Liver (tissue), 9 donors: ENCODE measurements around the gene SPPL2C. TPM values are rescaled to one million over a fixed set of nuclear protein-coding genes. Genes with fewer than 3 reads are reported as not detected.

Experiments
- DNase-seq: peaks from one replicate; pipeline ENCODE4 v3.0.0-alpha.2; 2017; ENCODE audit warnings: low spot score
- H3K27ac ChIP-seq, 2 donors: one replicate each; pipeline ENCODE4 v1.7.0; 2013; ENCODE audit warnings: inconsistent platforms in 2 of 2, low read length in 2 of 2, control low read depth in 1 of 2, low read depth in 1 of 2, mild to moderate bottlenecking in 1 of 2
- H3K27me3 ChIP-seq, 4 donors: one replicate each; pipeline versions ENCODE4 v1.6.1 to v1.7.0; 2013; ENCODE audit warnings: low read length in 3 of 4, inconsistent platforms in 1 of 4, mild to moderate bottlenecking in 1 of 4, moderate library complexity in 1 of 4; ENCODE audit not compliant: control insufficient read depth in 4 of 4, insufficient read depth in 4 of 4
- H3K36me3 ChIP-seq, 4 donors: one replicate each; pipeline versions ENCODE4 v1.6.1 to v1.7.0; 2013; ENCODE audit warnings: low read length in 3 of 4, mild to moderate bottlenecking in 3 of 4, low read depth in 1 of 4, moderate library complexity in 1 of 4; ENCODE audit not compliant: control insufficient read depth in 4 of 4, insufficient read depth in 3 of 4
- H3K4me1 ChIP-seq, 4 donors: one replicate each; pipeline versions ENCODE4 v1.6.1 to v1.7.0; 2013; ENCODE audit warnings: low read length in 3 of 4, mild to moderate bottlenecking in 3 of 4, moderate library complexity in 1 of 4; ENCODE audit not compliant: control insufficient read depth in 4 of 4, insufficient read depth in 4 of 4
- H3K4me3 ChIP-seq, 3 donors: one replicate each; pipeline versions ENCODE4 v1.6.1 to v1.7.0; 2013; ENCODE audit warnings: low read length in 3 of 3, control low read depth in 1 of 3, low read depth in 1 of 3, mild to moderate bottlenecking in 1 of 3
- H3K9ac ChIP-seq, 2 donors: one replicate each; pipeline ENCODE4 v1.7.0; 2013; ENCODE audit warnings: low read length in 2 of 2, mild to moderate bottlenecking in 2 of 2, moderate library complexity in 2 of 2, control low read depth in 1 of 2, low read depth in 1 of 2
- H3K9me3 ChIP-seq, 4 donors: one replicate each; pipeline versions ENCODE4 v1.6.1 to v1.7.0; 2013; ENCODE audit warnings: low read length in 3 of 4; ENCODE audit not compliant: control insufficient read depth in 4 of 4
- ATF3 ChIP-seq: IDR thresholded peaks from 2 replicates; pipeline ENCODE4 v1.6.1; 2016; ENCODE audit warnings: antibody characterized with exemption
- CTCF ChIP-seq: fragments of 150-350 bp; IDR thresholded peaks from 2 replicates; pipeline ENCODE4 v1.5.1; 2017; ENCODE audit warnings: improper control_type of control experiment, low read depth, low read length; ENCODE audit not compliant: missing input control
- EGR1 ChIP-seq, 2 donors: IDR thresholded peaks; 2 replicates each; pipeline ENCODE4 v1.6.1; 2016 to 2018; ENCODE audit warnings: antibody characterized with exemption in 2 of 2, low read depth in 2 of 2
- FOXA1 ChIP-seq: IDR thresholded peaks from 2 replicates; pipeline ENCODE4 v1.6.1; 2016; ENCODE audit warnings: antibody characterized with exemption
- FOXA2 ChIP-seq: IDR thresholded peaks from 2 replicates; pipeline ENCODE4 v1.6.1; 2016; ENCODE audit warnings: antibody characterized with exemption
- GABPA ChIP-seq, 2 donors: IDR thresholded peaks in 1 of 2; conservative IDR thresholded peaks in 1 of 2; 2 replicates each; pipeline ENCODE4 v1.6.1; 2016; ENCODE audit warnings: antibody characterized with exemption in 2 of 2, mild to moderate bottlenecking in 1 of 2, moderate library complexity in 1 of 2
- HNF4A ChIP-seq, 2 donors: conservative IDR thresholded peaks; 2 replicates each; pipeline ENCODE4 v1.6.1; 2016; ENCODE audit warnings: antibody characterized with exemption in 2 of 2, mild to moderate bottlenecking in 2 of 2
- JUND ChIP-seq, 2 donors: IDR thresholded peaks; 2 replicates each; pipeline ENCODE4 v1.6.1; 2016; ENCODE audit warnings: antibody characterized with exemption in 2 of 2
- MAX ChIP-seq: IDR thresholded peaks from 2 replicates; pipeline ENCODE4 v1.6.1; 2016; ENCODE audit warnings: antibody characterized with exemption
- NR2F2 ChIP-seq: IDR thresholded peaks from 2 replicates; pipeline ENCODE4 v1.6.1; 2016; ENCODE audit warnings: antibody characterized with exemption
- RAD21 ChIP-seq, 2 donors: IDR thresholded peaks; 2 replicates each; pipeline ENCODE4 v1.6.1; 2016; ENCODE audit warnings: antibody characterized with exemption in 2 of 2, mild to moderate bottlenecking in 2 of 2
- REST ChIP-seq: IDR thresholded peaks from 2 replicates; pipeline ENCODE4 v1.6.1; 2016; ENCODE audit warnings: antibody characterized with exemption, mild to moderate bottlenecking
- RXRA ChIP-seq, 2 donors: IDR thresholded peaks; 2 replicates each; pipeline ENCODE4 v1.6.1; 2017 to 2018; ENCODE audit warnings: antibody characterized with exemption in 2 of 2, mild to moderate bottlenecking in 1 of 2
- SP1 ChIP-seq: IDR thresholded peaks from 2 replicates; pipeline ENCODE4 v1.6.1; 2018; ENCODE audit warnings: antibody characterized with exemption, mild to moderate bottlenecking
- YY1 ChIP-seq: IDR thresholded peaks from 2 replicates; pipeline ENCODE4 v1.6.1; 2016; ENCODE audit warnings: antibody characterized with exemption, mild to moderate bottlenecking
- ZBTB33 ChIP-seq: IDR thresholded peaks from 2 replicates; pipeline ENCODE4 v1.6.1; 2016; ENCODE audit warnings: antibody characterized with exemption
- WGBS: extraction: QIAGEN DNeasy Blood & Tissue Kit; methylation state at CpG from one replicate; pipeline ENCODE4 v1.1.7; 2013; 5-methylcytosine and 5-hydroxymethylcytosine counted together
- polyA plus RNA-seq, 2 donors: library from polyadenylated mRNA; stranded (reverse) in 1 of 2; unstranded in 1 of 2; fragments of 200-250 nt in 1 of 2; fragments of >200 nt in 1 of 2; fragmentation: Nextera tagmentation in 1 of 2; extraction: Ambion mirVana in 1 of 2; gene quantifications; one replicate each; pipeline versions ENCODE4 v1.2.1 to v1.2.3, GENCODE V29; 2013 to 2015
- total RNA-seq, 2 donors: library from RNA; depleted of rRNA; stranded (reverse); fragments of >200 nt; gene quantifications; one replicate each; pipeline ENCODE4 v1.2.3, GENCODE V29; 2014
- donor health status: healthy.
- donor health status: healthy.
- donor health status: healthy.
- donor health status: healthy.
- donor health status: healthy.

The SPPL2C gene
- total and polyA plus RNA-seq, 4 donors: not detected

- TF ChIP-seq NR2F2 (no peak), RAD21 (IDR thresholded peaks at IDR 0.05) (no peak), SP1 (no peak), REST (no peak), FOXA1 (no peak), GABPA (IDR thresholded peaks at IDR 0.05 in 1 of 2, conservative IDR thresholded peaks at IDR 0.05 in 1 of 2) (no peak), ATF3 (no peak), MAX (no peak), JUND (IDR thresholded peaks at IDR 0.05) (no peak), ZBTB33 (no peak), CTCF (no peak), FOXA2 (no peak), RXRA (IDR thresholded peaks at IDR 0.05) (no peak), YY1 (no peak)
- WGBS: 77% methylated on average over 4 of the region's 4 CpGs
- DNase-seq: no peak
- H3K27ac ChIP-seq: no peak overlapping the region
- H3K4me3 ChIP-seq: no peak overlapping the region
- H3K9ac ChIP-seq: no peak overlapping the region
- peaks cover 0 to 5% (median 3%) of the 10 kb centered on the region in 4 donors for H3K4me1 ChIP-seq
- no peaks in the 10 kb centered on the region for H3K36me3 ChIP-seq
- H3K27me3 ChIP-seq: no peaks in the 10 kb centered on the region
- H3K9me3 ChIP-seq: no peaks in the 10 kb centered on the region
These were observed 26.0 kb upstream of the SPPL2C start for GRCh38 chr17:45818699-45819098.

GRCh38 chr17:45819632-45820031 is 25.0 kb upstream of the SPPL2C start:
- H3K9me3 ChIP-seq: no peaks in the 10 kb centered on the region
- WGBS: 93% methylated on average over 6 of the region's 6 CpGs
- H3K4me3 ChIP-seq: no peak overlapping the region
- H3K27ac ChIP-seq: no peak overlapping the region
- H3K4me1 ChIP-seq: peaks cover 0 to 5% (median 3%) of the 10 kb centered on the region in 4 donors
- DNase-seq: no peak
- no peak overlapping the region for H3K9ac ChIP-seq
- H3K27me3 ChIP-seq: no peaks in the 10 kb centered on the region
- no peaks in the 10 kb centered on the region for H3K36me3 ChIP-seq
- TF ChIP-seq FOXA1 (no peak), ATF3 (no peak), SP1 (no peak), REST (no peak), CTCF (no peak), MAX (no peak), RAD21 (IDR thresholded peaks at IDR 0.05) (no peak), GABPA (IDR thresholded peaks at IDR 0.05 in 1 of 2, conservative IDR thresholded peaks at IDR 0.05 in 1 of 2) (no peak), RXRA (IDR thresholded peaks at IDR 0.05) (no peak), FOXA2 (no peak), JUND (IDR thresholded peaks at IDR 0.05) (no peak), EGR1 (IDR thresholded peaks at IDR 0.05; ENCODE audit: low read depth in 2 of 2) (no peak), NR2F2 (no peak), HNF4A (conservative IDR thresholded peaks at IDR 0.05) (no peak)
